GM19452 (cell line): ENCODE data around the gene LRCH4.
A peak's percentile ranks its signal among the peaks of the same experiment; 100 is the strongest.
"Not testable (repeated sequence)": the region's sequence is repeated elsewhere in the genome, so short reads cannot be mapped to it uniquely, and the experiment has no call there.

ENCODE experiments used
- ATAC-seq: cut with Tn5 transposase; IDR thresholded peaks from one replicate; pipeline ENCODE4 v1.9.1; 2021; ENCODE audit not compliant: unreplicated experiment

LRCH4 gene

DNA sequence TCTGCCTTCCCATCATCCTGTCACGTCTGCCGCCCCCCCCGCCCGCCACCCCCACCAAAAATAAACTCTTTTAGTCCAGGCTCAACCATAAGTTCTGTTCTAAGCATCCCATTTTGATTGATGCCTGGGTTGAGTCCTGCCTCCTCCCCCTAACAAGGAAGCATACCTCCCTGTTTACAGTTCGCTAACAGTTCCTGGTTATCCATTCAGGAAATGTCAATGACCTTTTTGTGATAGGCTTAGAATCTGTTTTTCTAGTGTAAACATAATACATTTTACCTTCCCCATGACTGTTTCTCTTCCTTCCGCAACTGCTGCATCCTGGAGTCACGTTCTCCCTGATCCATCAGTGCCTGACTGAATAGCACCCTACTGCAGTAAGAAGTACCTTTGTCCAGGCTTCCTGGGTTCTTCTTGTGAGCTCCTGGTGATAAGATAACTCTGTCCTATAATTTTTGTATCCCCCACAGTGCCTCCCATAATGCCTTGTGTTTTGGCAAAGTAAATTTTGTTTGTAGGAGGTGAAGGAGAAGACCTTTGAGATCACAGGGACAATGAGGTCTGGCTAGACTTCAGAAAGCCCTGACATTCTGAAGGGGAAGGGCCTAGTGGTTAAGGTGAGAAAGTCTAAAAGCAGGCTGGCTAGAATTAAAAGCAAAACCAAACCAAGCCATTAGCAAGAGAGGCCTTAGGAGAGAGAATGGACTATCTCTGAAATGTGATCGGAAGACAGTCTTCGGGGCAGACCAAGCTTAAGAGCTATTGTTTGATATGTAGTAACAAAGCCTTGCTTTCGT is 39.6 kb downstream of the LRCH4 start:
- ATAC-seq: no peak

DNA sequence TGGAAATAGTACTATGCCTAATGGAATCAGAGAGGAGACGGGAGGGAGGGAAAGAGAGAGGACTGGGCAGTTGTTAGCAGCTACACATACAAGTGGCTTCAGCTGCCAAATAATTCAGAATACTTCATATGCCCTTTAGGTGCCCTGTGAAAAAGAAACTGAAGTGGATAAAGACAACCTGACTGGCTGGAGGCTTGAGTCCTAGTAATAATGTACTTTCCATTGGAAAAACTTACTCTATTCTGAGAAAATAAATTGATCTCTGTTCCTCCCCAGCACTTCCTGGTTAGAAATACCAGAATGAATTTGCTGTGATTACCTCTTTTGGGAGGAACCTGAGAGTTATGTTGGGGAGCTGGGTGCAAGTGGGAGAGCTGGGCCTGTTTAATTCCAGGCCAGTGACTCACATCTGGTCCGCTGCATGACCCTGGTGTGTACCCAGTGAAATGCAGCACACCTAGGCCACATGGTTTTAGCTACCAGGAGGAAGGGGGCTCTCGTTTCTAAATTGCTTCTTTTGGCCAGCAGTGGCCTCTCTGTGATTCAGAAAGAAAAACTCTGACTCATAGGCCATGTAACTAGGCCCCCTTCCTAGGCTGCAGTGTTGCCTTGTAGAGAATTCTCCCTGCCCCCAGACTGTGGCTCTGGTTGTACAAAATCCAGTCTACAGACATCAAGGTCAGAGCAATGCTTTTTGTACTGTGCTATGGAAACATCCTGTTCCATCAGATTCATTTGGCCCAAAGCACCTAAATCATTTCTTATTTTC is 40.4 kb downstream of the LRCH4 start:
- no peak for ATAC-seq

DNA sequence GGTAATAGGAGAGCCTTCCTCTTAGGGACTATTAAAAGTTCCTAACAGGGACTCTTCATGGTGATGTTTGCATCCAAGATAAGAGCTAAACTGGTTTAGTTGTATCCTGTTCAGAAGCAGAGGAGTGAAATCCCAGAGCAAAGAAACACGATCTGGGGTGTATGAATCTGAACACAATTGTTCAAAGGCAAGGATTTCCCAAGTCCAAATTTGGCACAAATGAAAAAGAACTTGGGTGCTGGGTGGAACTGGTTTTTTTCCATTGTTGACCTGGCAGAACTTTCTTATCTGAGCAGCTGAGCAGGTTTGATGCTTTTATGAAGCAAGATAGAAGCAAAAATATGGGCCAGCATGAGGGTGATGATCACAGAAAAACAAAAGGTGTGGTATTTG is 41.0 kb downstream of the LRCH4 start:
- no peak for ATAC-seq

DNA sequence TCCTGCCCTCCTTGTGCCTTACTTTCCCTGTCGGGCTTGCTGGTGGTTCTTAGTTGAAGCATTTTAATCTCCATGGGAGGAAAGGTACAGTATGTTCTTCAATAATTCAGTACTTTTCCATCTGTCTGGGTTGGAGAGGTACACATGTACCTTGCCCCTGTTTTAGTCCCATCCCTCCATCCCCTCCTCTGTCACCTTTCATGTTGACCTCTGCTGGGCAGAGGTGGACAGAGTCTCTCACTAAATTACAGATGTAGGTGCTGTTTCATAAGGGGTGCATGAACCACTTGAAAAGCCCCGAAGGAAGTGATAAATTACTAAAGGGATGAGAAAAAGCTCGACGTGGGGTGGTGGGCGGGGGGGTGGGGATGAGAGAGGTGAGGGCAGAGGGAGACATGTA is 41.5 kb downstream of the LRCH4 start:
- no peak for ATAC-seq

DNA sequence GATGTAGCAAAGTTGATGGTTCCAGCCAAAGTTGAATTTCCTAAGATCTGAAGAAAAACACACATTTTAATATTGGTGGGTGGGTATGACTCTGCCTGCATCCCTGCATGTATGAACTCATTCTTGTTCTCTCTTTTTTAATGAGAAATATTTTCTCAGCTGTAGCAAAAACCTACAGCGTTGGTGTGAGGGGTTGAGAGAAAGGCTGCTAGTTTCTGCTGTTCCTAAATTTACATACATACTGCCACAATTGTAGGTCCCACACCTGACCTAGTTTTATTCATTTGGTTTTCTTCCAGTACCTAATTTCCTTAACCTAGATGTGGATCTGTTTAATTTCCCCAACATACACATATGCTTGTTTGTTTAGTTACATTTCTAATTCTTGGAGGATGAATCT is 42.3 kb downstream of the LRCH4 start:
- no peak for ATAC-seq

DNA sequence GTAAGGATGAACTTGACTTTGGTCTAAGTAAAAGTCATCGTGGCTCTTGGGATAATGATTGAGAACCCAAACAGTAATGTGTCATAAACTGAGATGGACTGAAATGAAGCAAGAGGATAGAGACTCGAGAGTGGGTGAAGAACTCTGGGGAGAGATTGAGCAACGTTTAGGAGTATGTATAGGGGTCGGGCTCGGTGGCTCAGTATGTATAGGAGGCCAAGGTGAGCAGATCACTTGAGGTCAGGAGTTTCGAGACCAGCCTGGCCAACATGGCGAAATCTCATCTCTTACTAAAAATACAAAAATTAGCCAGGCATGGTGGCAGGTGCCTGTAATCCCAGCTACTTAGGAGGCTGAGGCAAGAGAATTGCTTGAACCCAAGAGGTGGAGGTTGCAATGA is 44.6 kb downstream of the LRCH4 start:
- ATAC-seq: not testable (repeated sequence)

DNA sequence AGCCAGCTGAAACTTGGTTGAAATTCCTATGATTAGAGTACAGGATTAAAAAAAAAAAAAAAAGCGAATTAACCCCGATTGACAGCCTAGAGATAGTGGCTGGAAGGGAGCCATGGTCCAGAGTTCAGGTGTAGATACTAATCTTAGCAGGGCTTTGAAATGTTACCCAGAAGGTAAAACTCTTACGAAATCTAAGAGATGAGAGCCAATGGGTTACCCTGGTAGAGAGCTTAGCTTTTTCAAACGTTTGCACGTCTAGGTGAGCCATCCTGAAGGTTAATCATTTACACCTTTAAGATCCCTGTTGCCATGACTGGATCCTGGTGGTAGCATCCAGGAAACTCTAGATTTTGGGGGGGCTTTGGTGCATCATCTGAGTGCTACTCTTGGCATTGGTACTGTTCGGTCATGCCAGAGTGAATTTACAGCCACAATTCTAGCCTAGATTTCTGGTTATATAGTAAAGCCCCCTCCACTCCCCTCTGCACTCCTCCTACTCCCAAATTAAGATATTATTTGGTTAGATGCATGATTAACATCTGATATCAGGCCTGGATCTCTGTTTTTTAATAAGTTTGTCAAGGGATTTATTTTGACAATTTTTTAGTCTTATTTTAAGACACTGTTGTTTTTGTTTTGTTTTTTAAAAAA is 45.7 kb downstream of the LRCH4 start:
- ATAC-seq: no peak

DNA sequence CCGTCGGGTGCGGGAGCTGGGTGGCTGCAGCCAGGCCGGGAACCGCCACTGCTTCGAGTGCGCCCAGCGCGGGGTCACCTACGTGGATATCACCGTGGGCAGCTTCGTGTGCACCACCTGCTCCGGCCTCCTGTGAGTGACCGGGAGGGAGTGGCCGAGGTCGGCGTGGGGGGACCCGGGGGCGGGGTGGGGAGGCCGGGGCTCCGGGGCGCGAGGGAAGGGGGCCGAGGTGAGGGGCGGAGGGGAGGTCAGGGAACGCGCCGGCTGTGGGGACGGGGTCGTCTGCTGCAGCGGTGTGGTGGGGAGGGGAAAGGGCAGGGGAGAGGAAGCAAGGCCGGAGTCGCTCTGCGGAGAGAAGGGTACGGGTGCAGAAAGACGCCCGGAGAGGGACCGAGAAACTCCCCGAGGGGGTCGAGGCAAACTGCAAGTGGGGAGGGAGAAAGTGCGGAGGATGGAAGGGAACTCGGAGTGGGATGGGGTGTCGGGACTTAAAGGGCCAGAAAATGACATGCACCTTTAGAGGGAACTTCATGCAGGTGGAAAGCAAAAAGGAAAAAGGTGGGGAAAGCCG is 46.4 kb downstream of the LRCH4 start:
- no peak for ATAC-seq

DNA sequence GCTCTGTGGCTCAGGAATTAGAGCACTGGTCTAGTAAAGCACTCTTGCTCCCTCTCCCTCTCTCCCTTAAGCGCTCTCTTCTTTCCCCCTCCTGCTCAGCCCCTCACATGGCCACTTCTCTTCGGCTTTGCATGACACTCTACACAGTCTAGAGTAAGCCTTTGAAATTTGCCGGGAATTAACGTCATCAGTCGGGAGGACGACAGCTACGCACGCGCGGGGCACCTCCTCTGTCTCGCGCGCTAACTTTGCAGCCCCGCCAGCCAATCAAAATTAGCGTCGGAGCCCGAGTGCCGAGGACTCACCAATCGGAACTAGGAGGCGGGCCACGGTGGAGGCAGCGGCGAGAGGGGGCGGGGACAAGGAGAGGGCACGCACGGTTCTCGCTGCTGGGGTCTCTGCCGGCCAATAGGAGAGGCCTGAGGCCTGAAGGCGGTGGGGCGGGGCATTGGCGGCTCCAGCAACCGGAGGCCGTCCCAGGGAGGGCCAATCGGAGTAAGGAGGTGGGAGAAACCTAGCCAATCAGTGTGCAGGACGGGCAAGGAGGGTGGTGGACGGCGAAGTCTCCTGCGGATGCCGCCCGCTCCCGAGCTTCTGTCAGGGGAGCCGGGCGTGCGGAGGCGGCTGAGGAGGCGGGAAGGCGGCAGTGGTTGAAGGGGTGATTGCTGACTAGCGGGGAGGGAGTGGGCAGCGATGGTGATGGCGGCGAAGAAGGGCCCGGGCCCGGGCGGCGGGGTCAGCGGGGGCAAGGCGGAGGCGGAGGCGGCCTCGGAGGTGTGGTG is 47.1 kb downstream of the LRCH4 start, which contains the start of gene AGFG2:
Gene AGFG2 (plus strand): TSS at position 550 of the 782 bp plus-strand sequence. CDS start 144 bp downstream, at position 694.
- ATAC-seq: peak; percentile 94

DNA sequence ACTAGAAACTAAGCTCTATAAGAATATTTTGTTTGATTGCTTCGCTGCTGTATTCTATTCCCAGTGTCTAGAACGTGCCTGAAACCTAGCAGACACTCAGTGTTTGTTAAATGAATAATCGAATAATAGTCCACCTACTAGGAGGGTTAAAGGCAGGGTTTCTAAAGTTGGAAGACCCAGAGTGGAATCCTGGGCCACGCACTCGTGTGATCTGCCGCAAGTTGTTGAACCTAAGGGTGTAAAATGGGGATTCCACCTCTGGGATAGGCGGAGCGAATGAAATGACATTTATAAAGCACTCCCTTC is 47.6 kb downstream of the LRCH4 start:
- ATAC-seq: no peak

DNA sequence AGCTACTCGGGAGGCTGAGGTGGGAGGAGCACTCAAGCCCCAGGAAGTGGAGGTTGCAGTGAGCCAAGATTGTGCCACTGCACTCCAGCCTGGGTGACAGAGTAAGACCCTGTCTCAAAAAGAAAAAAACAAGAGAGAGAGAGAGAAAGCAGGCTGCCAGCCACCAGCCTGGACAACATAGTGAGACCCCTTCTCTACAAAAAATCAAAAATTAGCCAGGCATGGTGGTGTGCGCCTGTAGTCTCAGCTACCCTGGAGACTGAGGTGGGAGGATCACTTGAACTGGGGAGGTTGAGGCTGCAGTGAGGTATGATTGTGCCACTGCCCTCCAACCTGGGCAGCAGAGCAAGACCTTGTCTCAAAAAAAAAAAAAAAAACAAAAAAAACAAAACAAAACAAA is 49.2 kb downstream of the LRCH4 start:
- ATAC-seq: not testable (repeated sequence)

DNA sequence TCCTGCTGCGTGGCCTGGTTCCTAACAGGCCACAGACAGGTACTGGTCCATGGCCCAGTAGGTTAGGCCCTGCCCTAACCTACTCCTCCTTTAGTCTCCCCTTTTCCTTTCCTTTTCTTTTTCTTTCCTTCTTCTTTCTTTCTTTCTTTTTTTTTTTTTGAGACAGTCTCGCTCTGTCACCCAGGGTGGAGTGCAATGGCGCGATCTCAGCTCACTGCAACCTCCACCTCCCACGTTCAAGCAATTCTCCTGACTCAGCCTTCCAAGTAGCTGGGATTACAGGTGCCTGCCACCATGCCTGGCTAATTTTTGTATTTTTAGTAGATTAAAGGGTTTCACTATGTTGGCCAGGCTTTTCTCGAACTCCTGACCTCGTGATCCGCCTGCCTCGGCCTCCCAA is 49.9 kb downstream of the LRCH4 start:
- ATAC-seq: not testable (repeated sequence)

DNA sequence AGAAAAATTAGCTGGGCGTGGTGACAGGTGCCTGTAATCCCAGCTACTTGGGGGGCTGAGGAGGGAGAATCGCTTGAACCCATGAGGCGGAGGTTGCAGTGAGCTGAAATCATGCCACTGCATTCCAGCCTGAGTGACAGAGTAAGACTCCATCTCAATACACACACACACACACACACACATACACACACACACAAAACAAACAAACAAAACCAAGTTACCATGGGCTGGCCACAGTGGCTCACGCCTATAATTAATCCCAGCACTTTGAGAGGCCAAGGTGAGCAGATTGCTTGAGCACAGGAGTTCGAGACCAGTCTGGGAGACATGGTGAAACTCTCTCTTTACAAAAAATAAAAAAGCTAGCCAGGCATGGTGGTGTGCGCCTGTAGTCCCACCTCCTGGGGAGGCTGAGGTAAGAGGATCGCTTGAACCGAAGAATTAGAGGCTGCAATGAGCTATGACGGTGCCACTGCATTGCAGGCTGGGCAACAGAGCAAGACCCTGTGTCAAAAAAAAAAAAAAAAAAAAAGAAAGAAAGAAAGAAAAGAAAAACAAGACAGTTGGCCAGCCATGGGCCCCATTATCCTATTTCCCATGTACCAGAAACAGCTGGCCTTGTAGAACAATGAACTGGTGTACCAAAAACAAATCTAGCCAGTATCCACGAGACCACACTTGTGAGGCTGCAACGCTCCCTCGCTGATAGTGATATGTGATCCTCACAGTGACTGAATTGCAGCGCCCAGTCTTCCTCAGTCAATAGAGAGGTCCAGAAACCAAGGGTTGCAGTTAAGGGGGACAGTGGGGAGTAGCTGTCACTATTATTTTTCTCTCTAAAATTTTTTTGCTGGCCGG is 53.5 kb downstream of the LRCH4 start:
- no peak for ATAC-seq

DNA sequence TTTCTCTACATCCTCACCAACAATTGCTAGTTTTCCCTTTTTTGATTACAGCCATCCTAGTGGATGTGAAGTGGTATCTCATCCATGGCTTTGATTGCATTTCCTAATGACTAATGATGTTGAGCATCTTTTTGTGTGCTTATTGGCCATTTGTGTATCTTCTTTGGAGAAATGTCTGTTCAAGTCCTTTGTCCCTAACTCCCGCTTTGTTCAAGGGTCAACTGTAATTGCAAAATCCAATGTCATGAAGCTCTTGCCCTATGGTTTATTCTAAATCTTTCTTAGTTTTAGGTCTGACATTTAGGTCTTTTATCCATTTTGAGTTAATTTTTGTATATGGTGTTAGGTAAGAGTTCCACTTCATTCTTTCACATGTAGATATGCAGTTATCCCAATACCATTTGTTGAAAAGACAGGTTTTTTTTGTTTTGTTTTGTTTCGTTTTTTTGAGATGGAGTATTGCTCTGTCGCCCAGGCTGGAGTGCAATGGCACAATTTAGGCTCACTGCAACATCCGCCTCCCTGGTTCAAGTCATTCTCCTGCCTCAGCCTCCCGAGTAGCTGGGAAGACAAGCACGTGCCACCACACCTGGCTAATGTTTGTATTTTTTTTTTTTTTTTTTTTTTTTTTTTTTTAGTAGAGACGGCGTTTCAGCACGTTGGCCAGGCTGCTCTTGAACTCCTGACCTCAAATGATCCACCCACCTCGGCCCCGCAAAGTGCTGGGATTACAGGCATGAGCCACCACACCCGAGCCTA is 57.6 kb downstream of the LRCH4 start:
- ATAC-seq: not testable (repeated sequence)
